Measurements from ENCODE around the gene OR1M1. TPM values are rescaled to one million over a fixed set of nuclear protein-coding genes. Genes with fewer than 3 reads are reported as not detected.

Gene OR1M1
- total and polyA plus RNA-seq, 9 donors: 0.34 TPM; not detected in 8

- H3K9me3 ChIP-seq: no peaks in the 10 kb centered on the region
- WGBS, 3 donors: 67 to 83% methylated on average over 1 of the region's 1 CpG; no CpG with 5 or more reads in 1 of the 3 donors
Measured at GRCh38 chr19:9126900-9127405, 40.1 kb downstream of the OR1M1 start, which contains the start of gene OR7G3. TSS of gene OR7G3 (minus strand) at chr19:9126950. CDS start at chr19:9126950, 0 bp downstream.

GRCh38 chr19:9128171-9128570 is 41.3 kb downstream of the OR1M1 start:
- WGBS, 3 donors: 77 to 82% (median 79%) methylated on average over 3 of the region's 3 CpGs
- no peaks in the 10 kb centered on the region for H3K36me3 ChIP-seq
- no peak overlapping the region for H3K4me3 ChIP-seq
- no peak for DNase-seq
- no peak overlapping the region for H3K27ac ChIP-seq
- H3K27me3 ChIP-seq: no peaks in the 10 kb centered on the region
- no peaks in the 10 kb centered on the region for H3K4me1 ChIP-seq (ENCODE audit: insufficient read depth)
- H3K9me3 ChIP-seq: no peaks in the 10 kb centered on the region
- TF ChIP-seq POLR2A (IDR thresholded peaks at IDR 0.05): no peak
- no peak for TF ChIP-seq EP300 (IDR thresholded peaks at IDR 0.05)
- no peak for TF ChIP-seq CTCF (IDR thresholded peaks at IDR 0.05)
- intact Hi-C loops (cut with DNase I): no loop called here

More at GRCh38 chr19:9126900-9127405, 40.1 kb downstream of the OR1M1 start, which contains the start of gene OR7G3:
- Histone ChIP-seq H3K27ac (no peak within 1 kb of the TSS), H3K27me3 (no peaks in the 10 kb centered on the region), H3K4me3 (no peak within 1 kb of the TSS), H3K4me1 (ENCODE audit: insufficient read depth) (no peaks in the 10 kb centered on the region), H3K36me3 (no peaks in the 10 kb centered on the region)
- TF ChIP-seq POLR2A (IDR thresholded peaks at IDR 0.05) (no peak), EP300 (IDR thresholded peaks at IDR 0.05) (no peak), CTCF (IDR thresholded peaks at IDR 0.05) (no peak)
- DNase-seq: no peak
- intact Hi-C loops (cut with DNase I): no loop called here

GRCh38 chr19:9130965-9131364 is 44.1 kb downstream of the OR1M1 start:
- Histone ChIP-seq H3K27ac (no peak overlapping the region), H3K9me3 (no peaks in the 10 kb centered on the region), H3K4me3 (no peak overlapping the region), H3K4me1 (ENCODE audit: insufficient read depth) (no peaks in the 10 kb centered on the region), H3K27me3 (no peaks in the 10 kb centered on the region), H3K36me3 (no peaks in the 10 kb centered on the region)
- no peak for DNase-seq
- TF ChIP-seq CTCF (IDR thresholded peaks at IDR 0.05) (no peak), EP300 (IDR thresholded peaks at IDR 0.05) (no peak), POLR2A (IDR thresholded peaks at IDR 0.05) (no peak)
- intact Hi-C loops (cut with DNase I): no loop called here
- 61 to 86% (median 64%) methylated on average over 1 of the region's 1 CpG for WGBS, 3 donors

- DNase-seq: no peak
- 57 to 62% (median 59%) methylated on average over 5 of the region's 5 CpGs for WGBS, 3 donors
- intact Hi-C loops (cut with DNase I): no loop called here
- no peak for TF ChIP-seq EP300 (IDR thresholded peaks at IDR 0.05)
- TF ChIP-seq POLR2A (IDR thresholded peaks at IDR 0.05): no peak
- TF ChIP-seq CTCF (IDR thresholded peaks at IDR 0.05): no peak
- H3K27me3 ChIP-seq: no peaks in the 10 kb centered on the region
- no peaks in the 10 kb centered on the region for H3K4me1 ChIP-seq (ENCODE audit: insufficient read depth)
- H3K9me3 ChIP-seq: no peaks in the 10 kb centered on the region
- no peaks in the 10 kb centered on the region for H3K36me3 ChIP-seq
- H3K4me3 ChIP-seq: no peak overlapping the region
- no peak overlapping the region for H3K27ac ChIP-seq
Measured at GRCh38 chr19:9132422-9132821, 45.6 kb downstream of the OR1M1 start.
